Cardiac muscle cell (in vitro differentiated cells and primary cell): ENCODE data around the gene DMAP1. TPM values are rescaled to one million over a fixed set of nuclear protein-coding genes. Genes with fewer than 3 reads are reported as not detected.

Experiments
- DNase-seq, 2 donors: peaks; one replicate each; pipeline versions ENCODE4 v3.0.0 to v3.0.0-alpha.2; 2010 to 2017; ENCODE audit warnings: low read depth in 1 of 2, low spot score in 1 of 2
- H3K27ac ChIP-seq: fragments of 200-600 bp; sonication (generic); 2 replicates; pipeline ENCODE4 v1.5.1; 2016
- H3K27me3 ChIP-seq: fragments of 200-600 bp; sonication (generic); 2 replicates; pipeline ENCODE4 v1.6.0; 2016; ENCODE audit warnings: control low read depth
- H3K36me3 ChIP-seq: fragments of 200-600 bp; sonication (generic); 2 replicates; pipeline ENCODE4 v1.5.1; 2016; ENCODE audit warnings: control low read depth
- H3K4me1 ChIP-seq: fragments of 200-600 bp; sonication (generic); 2 replicates; pipeline ENCODE4 v1.8.1; 2017; ENCODE audit warnings: low read depth, mild to moderate bottlenecking, mixed run types
- H3K4me3 ChIP-seq: fragments of 200-600 bp; sonication (generic); 2 replicates; pipeline ENCODE4 v1.5.1; 2016; ENCODE audit warnings: mild to moderate bottlenecking
- H3K9me3 ChIP-seq: fragments of 200-600 bp; sonication (generic); 2 replicates; pipeline ENCODE4 v1.5.1; 2017; ENCODE audit warnings: low read depth, mild to moderate bottlenecking, control low read depth
- polyA plus RNA-seq: library from polyadenylated mRNA; unstranded; fragments of >200 nt; fragmentation: Nextera tagmentation; extraction: Ambion mirVana; gene quantifications from 2 replicates; pipeline ENCODE4 v1.2.1, GENCODE V29; 2016
- total RNA-seq: library from RNA; depleted of rRNA; stranded (reverse); fragments of >200 nt; gene quantifications from 2 replicates; pipeline ENCODE4 v1.2.3, GENCODE V29; 2016
- TF ChIP-seq, protein P1 (sequence below): IDR thresholded peaks from 2 replicates; pipeline ENCODE4 v1.5.1; 2012; ENCODE audit warnings: low read depth, mild to moderate bottlenecking, low read length

The DMAP1 gene
- total and polyA plus RNA-seq, 2 experiments from 2014 or later: 77.5 to 93.3 TPM

DNA sequence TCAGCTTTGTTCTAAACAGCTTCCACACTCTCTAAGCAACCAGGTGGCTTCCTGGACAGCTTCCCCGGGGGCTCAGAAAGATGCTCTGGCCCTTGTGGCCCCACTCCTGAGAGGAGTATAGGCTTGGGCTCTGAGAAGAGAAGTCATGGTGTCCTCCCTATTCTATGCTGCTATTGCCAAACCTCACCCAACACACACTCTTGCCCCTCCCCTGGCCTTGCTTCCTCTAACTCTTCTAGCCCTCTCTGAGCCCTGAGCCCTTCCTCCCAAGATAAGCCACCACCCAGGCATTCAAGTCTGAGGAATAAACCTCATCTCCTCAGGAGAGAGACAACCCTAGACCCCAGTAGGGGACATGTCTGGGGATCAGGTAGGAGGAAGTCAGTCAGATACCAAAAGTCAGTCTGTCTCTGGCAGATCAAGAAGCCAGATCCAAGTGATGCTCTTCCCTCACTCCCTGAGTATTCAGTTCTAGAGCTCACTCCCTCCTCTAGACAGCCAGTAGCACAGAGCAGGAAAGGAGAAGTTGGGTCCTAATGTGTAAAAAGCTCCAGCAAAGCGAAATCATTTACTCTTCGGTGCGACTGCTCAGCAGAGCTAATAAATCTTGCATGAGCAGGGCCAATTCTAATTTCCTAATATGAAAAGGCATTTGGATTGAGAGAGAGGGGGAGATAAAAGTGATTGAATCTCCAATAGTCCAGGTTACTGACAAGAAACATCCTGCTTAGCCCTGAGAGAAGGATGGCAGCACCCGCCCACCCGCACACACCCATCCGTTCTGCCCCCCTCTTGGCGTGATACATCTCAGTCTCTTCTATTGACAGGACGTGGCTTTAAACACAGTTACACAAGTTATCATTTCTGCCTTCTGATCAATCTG lies 50.5 kb downstream of the DMAP1 start:
- TF ChIP-seq, protein P1, sequence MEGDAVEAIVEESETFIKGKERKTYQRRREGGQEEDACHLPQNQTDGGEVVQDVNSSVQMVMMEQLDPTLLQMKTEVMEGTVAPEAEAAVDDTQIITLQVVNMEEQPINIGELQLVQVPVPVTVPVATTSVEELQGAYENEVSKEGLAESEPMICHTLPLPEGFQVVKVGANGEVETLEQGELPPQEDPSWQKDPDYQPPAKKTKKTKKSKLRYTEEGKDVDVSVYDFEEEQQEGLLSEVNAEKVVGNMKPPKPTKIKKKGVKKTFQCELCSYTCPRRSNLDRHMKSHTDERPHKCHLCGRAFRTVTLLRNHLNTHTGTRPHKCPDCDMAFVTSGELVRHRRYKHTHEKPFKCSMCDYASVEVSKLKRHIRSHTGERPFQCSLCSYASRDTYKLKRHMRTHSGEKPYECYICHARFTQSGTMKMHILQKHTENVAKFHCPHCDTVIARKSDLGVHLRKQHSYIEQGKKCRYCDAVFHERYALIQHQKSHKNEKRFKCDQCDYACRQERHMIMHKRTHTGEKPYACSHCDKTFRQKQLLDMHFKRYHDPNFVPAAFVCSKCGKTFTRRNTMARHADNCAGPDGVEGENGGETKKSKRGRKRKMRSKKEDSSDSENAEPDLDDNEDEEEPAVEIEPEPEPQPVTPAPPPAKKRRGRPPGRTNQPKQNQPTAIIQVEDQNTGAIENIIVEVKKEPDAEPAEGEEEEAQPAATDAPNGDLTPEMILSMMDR: no peak
- Histone ChIP-seq H3K4me1 (peaks cover 11% of the 10 kb centered on the region), H3K9me3 (no peaks in the 10 kb centered on the region), H3K27ac (no peak overlapping the region), H3K27me3 (no peaks in the 10 kb centered on the region), H3K4me3 (no peak overlapping the region), H3K36me3 (no peaks in the 10 kb centered on the region)
- DNase-seq: no peak

DNA sequence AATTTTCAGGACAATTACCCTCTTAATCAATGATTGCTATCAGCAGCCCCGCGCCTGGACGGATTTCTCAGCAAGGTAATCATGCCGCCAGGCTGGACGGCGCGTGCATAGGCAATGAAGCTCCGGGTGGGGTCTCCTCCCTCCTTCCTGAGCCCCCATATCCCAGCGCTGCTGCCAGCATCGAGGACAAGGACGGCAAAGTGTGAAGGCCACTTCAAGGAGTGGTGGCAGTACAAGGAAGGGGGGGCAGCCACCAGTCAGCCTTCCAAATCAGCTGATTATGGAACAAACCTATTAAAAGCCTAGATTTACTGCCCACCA lies 51.1 kb downstream of the DMAP1 start:
- no peak overlapping the region for H3K27ac ChIP-seq
- H3K36me3 ChIP-seq: no peaks in the 10 kb centered on the region
- no peak for DNase-seq
- H3K4me3 ChIP-seq: no peak overlapping the region
- TF ChIP-seq, protein P1: no peak
- no peaks in the 10 kb centered on the region for H3K27me3 ChIP-seq
- H3K4me1 ChIP-seq: peaks cover 11% of the 10 kb centered on the region
- H3K9me3 ChIP-seq: no peaks in the 10 kb centered on the region

DNA sequence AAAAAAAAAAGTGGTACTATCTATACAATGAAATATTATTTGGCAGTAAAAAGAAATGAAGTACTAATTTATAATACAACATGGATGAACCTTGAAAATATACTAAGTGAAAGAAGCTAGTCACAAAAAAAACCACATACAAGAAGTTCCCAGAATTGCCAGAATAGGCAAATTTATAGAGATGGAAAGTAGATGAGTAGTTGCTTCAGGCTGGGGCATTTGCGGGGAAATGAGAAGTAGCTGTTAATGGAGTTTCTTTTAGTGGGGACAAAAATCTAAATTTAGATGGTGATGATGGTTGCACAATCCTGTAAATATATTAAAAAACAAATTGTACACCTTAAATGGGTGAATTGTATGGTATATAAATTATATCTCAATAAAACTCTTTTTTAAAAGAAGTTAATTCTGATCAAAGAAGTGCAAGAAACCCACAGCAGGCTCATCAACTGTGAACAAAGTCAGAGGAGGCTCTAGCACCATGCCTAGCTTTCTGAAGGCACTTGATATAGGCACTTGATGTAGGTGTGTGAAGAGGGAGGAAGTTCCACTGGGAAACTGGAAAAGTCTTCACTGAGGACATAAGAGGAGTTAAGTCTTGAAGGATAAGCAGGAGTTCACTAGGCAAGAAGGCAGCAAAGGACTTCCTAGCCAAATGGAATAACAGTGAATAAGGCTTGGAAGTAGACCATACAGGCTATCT lies 52.5 kb downstream of the DMAP1 start:
- peaks cover under 1% of the 10 kb centered on the region for H3K4me1 ChIP-seq
- no peak overlapping the region for H3K4me3 ChIP-seq
- TF ChIP-seq, protein P1: no peak
- no peaks in the 10 kb centered on the region for H3K36me3 ChIP-seq
- H3K27me3 ChIP-seq: no peaks in the 10 kb centered on the region
- H3K27ac ChIP-seq: no peak overlapping the region
- no peaks in the 10 kb centered on the region for H3K9me3 ChIP-seq
- DNase-seq: no peak

DNA sequence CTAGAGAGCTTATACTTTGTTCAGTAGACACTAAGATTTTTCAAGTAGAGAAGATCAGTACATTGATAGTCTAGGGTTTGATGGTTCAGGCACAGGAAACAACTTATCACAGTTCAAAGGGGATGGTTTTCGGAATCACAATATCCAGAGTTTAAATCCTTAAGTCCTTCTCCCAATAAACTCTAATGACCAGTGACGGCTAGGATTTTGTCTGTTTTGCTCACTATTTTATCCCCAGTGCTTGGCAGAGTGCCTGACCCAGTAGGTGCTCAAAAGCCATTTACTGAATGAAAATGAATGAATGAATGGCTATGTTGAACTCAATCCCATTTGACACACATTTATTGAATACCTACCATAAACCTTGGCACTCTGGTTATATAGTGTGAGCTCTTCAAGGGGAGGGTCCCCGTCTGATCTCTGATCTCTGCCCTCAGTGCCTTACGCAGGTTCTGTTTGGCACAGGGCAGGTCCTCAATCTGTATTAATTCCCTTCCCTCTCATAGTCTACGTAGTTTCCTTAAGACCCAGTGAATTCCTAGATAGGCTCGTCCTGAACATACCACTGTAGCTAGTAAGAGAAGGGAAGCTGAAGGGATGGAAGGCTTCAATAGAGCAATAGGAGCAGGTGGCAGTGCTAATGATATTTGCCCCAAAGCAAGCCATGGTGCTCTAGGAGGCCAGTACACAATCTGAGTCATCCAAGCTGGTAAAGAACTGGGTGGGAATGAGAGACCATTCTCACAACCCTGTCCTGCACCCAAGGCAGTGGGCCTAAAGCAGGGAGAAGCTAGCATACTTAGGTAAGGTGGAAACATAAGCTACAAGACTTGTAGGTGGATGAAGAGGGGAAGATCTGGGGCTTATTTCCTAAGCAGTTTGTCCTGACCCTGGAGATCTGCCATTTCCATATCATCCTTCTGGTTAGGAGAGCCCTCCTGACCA lies 53.4 kb downstream of the DMAP1 start:
- Histone ChIP-seq H3K4me3 (no peak overlapping the region), H3K4me1 (no peaks in the 10 kb centered on the region), H3K36me3 (no peaks in the 10 kb centered on the region), H3K9me3 (no peaks in the 10 kb centered on the region), H3K27ac (no peak overlapping the region), H3K27me3 (no peaks in the 10 kb centered on the region)
- TF ChIP-seq, protein P1: no peak
- DNase-seq: no peak

DNA sequence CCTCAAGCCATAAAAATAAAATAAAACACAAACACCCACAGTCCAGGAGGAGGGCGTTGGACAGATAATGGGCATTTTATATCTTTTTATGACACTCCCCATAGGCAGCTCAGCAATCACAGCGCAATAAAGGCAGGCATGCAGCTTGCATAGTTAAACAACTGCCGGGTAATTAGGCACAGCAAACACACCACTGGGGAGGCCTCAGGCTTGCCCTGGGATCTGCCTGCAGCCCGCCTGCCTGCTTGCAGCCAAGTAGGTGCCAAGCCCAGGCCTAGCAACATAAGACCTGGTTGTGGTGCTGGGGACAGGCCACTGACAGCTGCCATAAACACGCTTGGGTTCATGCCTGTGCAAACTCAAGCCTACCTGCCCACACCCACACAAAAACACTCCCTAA lies 54.2 kb downstream of the DMAP1 start:
- Histone ChIP-seq H3K9me3 (no peaks in the 10 kb centered on the region), H3K36me3 (no peaks in the 10 kb centered on the region), H3K4me3 (no peak overlapping the region), H3K4me1 (no peaks in the 10 kb centered on the region), H3K27ac (no peak overlapping the region), H3K27me3 (no peaks in the 10 kb centered on the region)
- TF ChIP-seq, protein P1: no peak
- DNase-seq: no peak
